T-cell (primary cell): Measurements from ENCODE around the gene CCDC134. TPM values are rescaled to one million over a fixed set of nuclear protein-coding genes. Genes with fewer than 3 reads are reported as not detected.
"Not testable (repeated sequence)": the region's sequence is repeated elsewhere in the genome, so short reads cannot be mapped to it uniquely, and the experiment has no call there.

Experiments
- ATAC-seq, 4 experiments: fragments of 200-7000 bp in 3 of 4; fragments of 150-1000 bp in 1 of 4; cut with Tn5 transposase; replicated peaks in 1 of 4; 1 replicate in 3 of 4; 2 replicates in 1 of 4; pipeline ENCODE4 v1.10.0; 2021; ENCODE audit warnings: moderate library complexity in 3 of 4, mild to moderate bottlenecking in 2 of 4, moderate number of reproducible peaks in 1 of 4
- CTCF ChIA-PET, 2 donors: fragments of 300-600 bp; sonication (Branson Sonifier 250); formaldehyde crosslinking; loops; one replicate each; lab custom pipeline; 2022; ENCODE audit warnings: antibody characterized with exemption in 2 of 2; lab: Charles Lee
- POLR2A ChIA-PET, 2 donors: fragments of 300-600 bp; sonication (Branson Sonifier 250); formaldehyde crosslinking; loops; one replicate each; lab custom pipeline; 2022; ENCODE audit warnings: antibody characterized with exemption in 2 of 2; lab: Charles Lee
- DNase-seq, 35 experiments: peaks; one replicate each; pipeline versions ENCODE4 v3.0.0 to v3.0.0-alpha.2; 2013 to 2023
- H3K27ac ChIP-seq: one replicate; pipeline ENCODE4 v1.5.1; 2013; ENCODE audit warnings: low read length
- H3K27me3 ChIP-seq, 2 experiments: replicated peaks in 1 of 2; 1 replicate in 1 of 2; 2 replicates in 1 of 2; pipeline versions ENCODE4 v1.6.1 to v1.7.0; 2013; ENCODE audit warnings: low read length in 1 of 2, mixed read lengths in 1 of 2; ENCODE audit not compliant: control insufficient read depth in 2 of 2, insufficient read depth in 2 of 2; ENCODE audit errors: extremely low read depth in 1 of 2
- H3K36me3 ChIP-seq, 2 donors: 1 replicate in 1 of 2; 2 replicates in 1 of 2; pipeline versions ENCODE4 v1.6.1 to v1.7.0; 2013; ENCODE audit warnings: low read length in 1 of 2; ENCODE audit not compliant: control insufficient read depth in 2 of 2, insufficient read depth in 1 of 2; ENCODE audit errors: extremely low read depth in 1 of 2
- H3K4me1 ChIP-seq, 2 experiments: 1 replicate in 1 of 2; 2 replicates in 1 of 2; pipeline versions ENCODE4 v1.6.1 to v1.7.0; 2013; ENCODE audit warnings: low read length in 2 of 2, mixed read lengths in 1 of 2; ENCODE audit not compliant: insufficient read depth in 2 of 2, control insufficient read depth in 1 of 2; ENCODE audit errors: extremely low read depth in 1 of 2
- H3K4me3 ChIP-seq, 2 donors: 1 replicate in 1 of 2; 2 replicates in 1 of 2; pipeline versions ENCODE4 v1.5.1 to v1.7.0; 2013; ENCODE audit warnings: mild to moderate bottlenecking in 2 of 2, low read length in 1 of 2, moderate library complexity in 1 of 2; ENCODE audit not compliant: control insufficient read depth in 1 of 2; ENCODE audit errors: extremely low read depth in 1 of 2
- H3K9me3 ChIP-seq: 2 replicates; pipeline ENCODE4 v1.7.0; 2013
- H3K27ac Mint-ChIP-seq, 2 donors: one replicate each; pipeline ENCODE4 v1.8.0; 2020 to 2021; ENCODE audit warnings: mild to moderate bottlenecking in 2 of 2, mixed read lengths in 2 of 2
- H3K27me3 Mint-ChIP-seq, 2 donors: one replicate each; pipeline ENCODE4 v1.8.0; 2021 to 2022; ENCODE audit warnings: mixed read lengths in 2 of 2
- H3K36me3 Mint-ChIP-seq: one replicate; pipeline ENCODE4 v1.8.0; 2021; ENCODE audit warnings: mixed read lengths
- H3K4me1 Mint-ChIP-seq, 3 donors: one replicate each; pipeline ENCODE4 v1.8.0; 2020 to 2022; ENCODE audit warnings: mixed read lengths in 3 of 3, mild to moderate bottlenecking in 1 of 3
- H3K4me3 Mint-ChIP-seq, 3 donors: one replicate each; pipeline ENCODE4 v1.8.0; 2020 to 2022; ENCODE audit warnings: mild to moderate bottlenecking in 3 of 3, mixed read lengths in 3 of 3, moderate library complexity in 3 of 3
- H3K9me3 Mint-ChIP-seq, 3 donors: one replicate each; pipeline ENCODE4 v1.8.0; 2020 to 2022; ENCODE audit warnings: mixed read lengths in 3 of 3
- WGBS: methylation state at CpG from one replicate; pipeline ENCODE4 v1.1.5; 2013; ENCODE audit warnings: missing lambda C conversion rate; ENCODE audit not compliant: insufficient coverage; 5-methylcytosine and 5-hydroxymethylcytosine counted together
- total RNA-seq, 35 experiments: library from RNA in 6 of 35; stranded (reverse) in 6 of 35; fragments of 120-200 nt in 1 of 35; gene quantifications; one replicate each; pipeline versions ENCODE4 v1.2.1 to v1.2.4 and lab custom pipeline; 2013 to 2026

CCDC134 gene
- total RNA-seq, 5 donors from 2014 or later (not counting 1 experiment from before 2014, with no cell fraction given) = 14.4 to 21.7 (median 16.7) TPM

DNA sequence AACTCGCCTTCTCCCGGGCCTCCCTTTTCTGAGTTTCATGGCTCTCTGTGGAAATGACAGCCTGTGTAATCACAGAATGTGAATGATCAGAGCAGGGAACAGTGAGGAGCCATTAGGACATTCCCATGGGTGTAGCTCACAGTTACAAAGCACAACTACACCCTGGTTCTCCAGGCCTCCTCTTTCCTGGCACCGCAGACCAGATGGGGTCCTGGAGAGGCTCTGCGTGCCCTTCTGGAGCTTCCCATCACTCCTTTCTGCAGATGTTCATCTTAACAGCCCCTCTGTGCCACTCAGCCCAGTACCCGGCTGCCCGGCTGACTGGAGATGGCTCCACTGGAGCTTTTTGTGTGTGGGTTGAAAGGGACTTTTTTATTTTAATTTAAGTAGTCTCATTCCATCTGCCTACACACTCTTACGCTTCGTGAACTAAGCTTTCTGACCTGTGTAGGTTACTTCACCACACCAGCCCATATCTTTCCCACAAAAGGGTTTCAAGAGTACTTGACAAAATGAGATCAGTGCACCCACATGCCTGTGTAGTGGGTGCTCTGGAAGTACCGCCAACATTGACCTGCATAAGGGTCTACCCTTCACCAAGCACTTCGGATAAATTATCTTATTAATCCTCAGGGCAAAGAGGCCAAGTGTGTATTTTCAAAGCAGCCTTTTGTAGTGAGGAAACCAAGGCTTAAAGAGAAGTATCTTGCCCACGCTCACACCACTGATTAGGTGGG lies 62.2 kb downstream of the CCDC134 start:
- H3K4me3 Mint-ChIP-seq = peak overlapping the region; percentile 42 to 59 (median 47)
- Histone ChIP-seq H3K4me1 (peaks cover 15 to 49% of the 10 kb centered on the region in 2 experiments), H3K27me3 (no peaks in the 10 kb centered on the region), H3K36me3 (peaks cover 0 to 11% of the 10 kb centered on the region in 2 donors), H3K4me3 (no peak overlapping the region), H3K9me3 (no peaks in the 10 kb centered on the region), H3K27ac (peak overlapping the region; percentile 84)
- ATAC-seq (peak; percentile 13 to 38 (median 20)), DNase-seq (peak in 3 of 35 experiments; percentile 4 to 25 (median 12))
- H3K27me3 Mint-ChIP-seq = no peaks in the 10 kb centered on the region
- peaks cover 8% of the 10 kb centered on the region for H3K36me3 Mint-ChIP-seq
- ChIA-PET POLR2A (interaction anchor here (0.5 to 1.7 kb wide), 10 partner anchors 9 to 163 kb away, joined by 3 to 8 read pairs (median 4); partner anchors contain the start of genes CCDC134 (in 1 of the 2) and MEI1 (in 1 of the 2)), CTCF (interaction anchor here (0.6 to 1.3 kb wide), 10 partner anchors 9 to 510 kb away, joined by 3 to 8 read pairs (median 4); partner anchors contain the start of genes CCDC134 (in 1 of the 2) and SREBF2 (in 1 of the 2))
- 19% methylated on average over 3 of the region's 11 CpGs for WGBS
- peak overlapping the region; percentile 92 to 95 for H3K27ac Mint-ChIP-seq
- no peaks in the 10 kb centered on the region for H3K9me3 Mint-ChIP-seq
- peaks cover 47 to 68% (median 63%) of the 10 kb centered on the region in 3 donors for H3K4me1 Mint-ChIP-seq

DNA sequence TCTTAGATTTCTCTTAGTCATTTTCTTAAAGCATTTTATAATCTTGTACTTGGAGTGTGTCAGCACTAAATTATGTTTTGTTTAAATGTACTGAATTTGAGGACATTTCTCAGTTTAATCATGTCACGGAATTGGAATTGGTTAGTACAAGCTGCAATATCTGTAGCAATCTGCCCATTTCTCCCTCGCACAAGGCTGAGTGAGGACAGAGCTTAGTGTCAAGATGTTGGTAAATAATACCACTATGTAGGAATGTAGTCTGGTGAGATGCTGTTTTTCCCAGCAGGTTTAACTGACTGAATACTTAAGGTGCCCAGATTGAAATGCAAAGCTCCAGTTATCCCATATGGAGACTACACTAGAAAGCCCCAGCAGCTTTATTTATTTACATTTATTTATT lies 63.0 kb downstream of the CCDC134 start:
- WGBS = 90% methylated on average over 2 of the region's 2 CpGs
- peaks cover 39 to 60% (median 55%) of the 10 kb centered on the region in 3 donors for H3K4me1 Mint-ChIP-seq
- no peak overlapping the region for H3K4me3 ChIP-seq

DNA sequence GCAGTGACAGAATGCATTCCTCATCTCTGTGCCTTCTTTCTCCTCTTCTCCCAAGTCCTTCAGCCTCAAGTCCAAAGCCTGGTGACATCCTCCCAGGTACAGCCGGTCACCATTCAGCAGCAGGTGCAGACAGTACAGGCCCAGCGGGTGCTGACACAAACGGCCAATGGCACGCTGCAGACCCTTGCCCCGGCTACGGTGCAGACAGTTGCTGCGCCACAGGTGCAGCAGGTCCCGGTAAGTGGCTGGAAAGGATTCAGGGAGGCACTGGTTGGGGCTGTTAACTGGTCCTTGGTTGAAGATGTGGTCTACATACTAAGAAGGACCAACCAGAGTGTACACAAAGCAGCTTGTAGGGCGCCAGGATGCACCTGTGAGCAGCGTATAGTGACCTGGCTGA lies 68.1 kb downstream of the CCDC134 start:
- Mint-ChIP-seq H3K27ac (no peak overlapping the region), H3K4me3 (no peak overlapping the region), H3K9me3 (no peaks in the 10 kb centered on the region), H3K27me3 (no peaks in the 10 kb centered on the region), H3K4me1 (peaks cover 10 to 26% (median 24%) of the 10 kb centered on the region in 3 donors), H3K36me3 (peaks cover 31% of the 10 kb centered on the region)
- H3K36me3 ChIP-seq = peaks cover 7 to 49% of the 10 kb centered on the region in 2 donors
- DNase-seq (no peak), ATAC-seq (no peak)
- no peak overlapping the region for H3K4me3 ChIP-seq
- no peak overlapping the region for H3K27ac ChIP-seq
- ChIA-PET POLR2A (no interaction called here), CTCF (no interaction called here)
- WGBS = 97% methylated on average over 10 of the region's 10 CpGs
- no peaks in the 10 kb centered on the region for H3K27me3 ChIP-seq
- peaks cover 5 to 22% of the 10 kb centered on the region in 2 experiments for H3K4me1 ChIP-seq
- H3K9me3 ChIP-seq = no peaks in the 10 kb centered on the region

More for the DNA sequence above, 63.0 kb downstream of the CCDC134 start:
- Histone ChIP-seq H3K27ac (peak overlapping the region; percentile 84), H3K36me3 (peaks cover 5 to 19% of the 10 kb centered on the region in 2 donors), H3K9me3 (no peaks in the 10 kb centered on the region), H3K4me1 (peaks cover 11 to 45% of the 10 kb centered on the region in 2 experiments), H3K27me3 (no peaks in the 10 kb centered on the region)
- Mint-ChIP-seq H3K27ac (peak overlapping the region; percentile 92 to 95), H3K9me3 (no peaks in the 10 kb centered on the region), H3K27me3 (no peaks in the 10 kb centered on the region), H3K36me3 (peaks cover 11% of the 10 kb centered on the region), H3K4me3 (peak overlapping the region in 2 of 3 donors; percentile 42 to 47)
- ATAC-seq = no peak
- ChIA-PET CTCF (interaction anchor here in 1 of 2 donors (0.9 kb wide), 1 partner anchor 166 kb away, joined by 3 read pairs; no protein-coding TSS in a partner anchor), POLR2A (interaction anchor here in 1 of 2 donors (1.0 kb wide), 1 partner anchor 9 kb away, joined by 4 read pairs; no protein-coding TSS in a partner anchor)
- no peak for DNase-seq

GRCh38 chr22:41870081-41870480 lies 69.6 kb downstream of the CCDC134 start:
- POLR2A ChIA-PET = not testable (repeated sequence)
- H3K36me3 Mint-ChIP-seq = peaks cover 36% of the 10 kb centered on the region

DNA sequence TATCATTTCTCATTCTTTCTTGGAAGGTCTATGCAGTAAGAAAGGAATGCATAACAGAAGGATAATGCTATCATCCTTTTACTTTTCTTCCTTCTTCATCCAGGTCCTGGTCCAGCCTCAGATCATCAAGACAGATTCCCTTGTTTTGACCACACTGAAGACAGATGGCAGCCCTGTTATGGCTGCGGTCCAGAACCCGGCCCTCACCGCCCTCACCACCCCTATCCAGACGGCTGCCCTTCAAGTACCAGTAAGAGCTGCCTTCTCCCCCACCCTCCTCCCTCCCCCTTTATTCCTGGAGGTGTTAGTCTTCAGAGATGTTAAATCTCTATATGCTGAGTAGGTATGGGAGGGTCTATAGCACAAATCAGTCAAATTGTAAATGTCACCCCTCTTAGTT lies 70.3 kb downstream of the CCDC134 start:
- Mint-ChIP-seq H3K27me3 (no peaks in the 10 kb centered on the region), H3K27ac (no peak overlapping the region), H3K4me3 (no peak overlapping the region), H3K36me3 (peaks cover 43% of the 10 kb centered on the region), H3K9me3 (no peaks in the 10 kb centered on the region), H3K4me1 (peaks cover 8 to 30% (median 22%) of the 10 kb centered on the region in 3 donors)
- DNase-seq (no peak), ATAC-seq (no peak)
- ChIA-PET CTCF (interaction anchor here in 1 of 2 donors (0.6 kb wide), 1 partner anchor 17 kb away, joined by 5 read pairs; no protein-coding TSS in a partner anchor), POLR2A (interaction anchor here (0.6 kb wide), 3 partner anchors 20 to 73 kb away, joined by 3 to 9 read pairs (median 7); no protein-coding TSS in a partner anchor)
- Histone ChIP-seq H3K36me3 (peaks cover 13 to 65% of the 10 kb centered on the region in 2 donors), H3K27ac (no peak overlapping the region), H3K27me3 (no peaks in the 10 kb centered on the region), H3K4me3 (no peak overlapping the region), H3K9me3 (no peaks in the 10 kb centered on the region), H3K4me1 (peaks cover 5 to 16% of the 10 kb centered on the region in 2 experiments)
- WGBS = 100% methylated on average over 1 of the region's 4 CpGs

More at GRCh38 chr22:41870081-41870480, 69.6 kb downstream of the CCDC134 start:
- not testable (repeated sequence) for H3K9me3 ChIP-seq, H3K27me3 ChIP-seq, H3K4me3 Mint-ChIP-seq, ATAC-seq, H3K27ac ChIP-seq, H3K27me3 Mint-ChIP-seq, H3K9me3 Mint-ChIP-seq, H3K4me3 ChIP-seq, H3K27ac Mint-ChIP-seq, DNase-seq
- no CpG with 5 or more reads among the region's 1 CpG for WGBS
- peaks cover 5 to 19% of the 10 kb centered on the region in 2 experiments for H3K4me1 ChIP-seq
- H3K4me1 Mint-ChIP-seq = peaks cover 9 to 30% (median 25%) of the 10 kb centered on the region in 3 donors
- H3K36me3 ChIP-seq = peaks cover 10 to 59% of the 10 kb centered on the region in 2 donors
- CTCF ChIA-PET = interaction anchor here in 1 of 2 donors (0.7 kb wide), 1 partner anchor 39 kb away, joined by 3 read pairs; no protein-coding TSS in a partner anchor

DNA sequence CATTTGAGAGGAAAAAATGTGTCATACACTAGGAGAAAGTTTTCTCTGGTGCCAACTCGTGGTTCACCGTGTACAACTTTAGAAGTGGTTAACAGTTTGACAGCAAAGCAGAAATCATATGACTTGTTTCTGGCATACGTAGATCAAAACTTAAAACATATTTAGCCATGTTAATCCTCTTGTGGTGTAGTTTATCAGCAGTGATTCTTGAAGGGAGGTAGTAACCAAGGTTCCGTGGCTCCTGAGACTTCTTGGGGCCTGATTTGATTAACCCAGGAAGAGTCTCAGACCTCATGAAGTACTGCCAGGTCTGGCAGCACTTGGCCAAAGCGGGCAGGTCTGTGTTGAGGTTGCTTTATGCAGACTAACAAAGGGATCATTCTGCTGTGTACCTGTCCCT lies 72.9 kb downstream of the CCDC134 start:
- CTCF ChIA-PET = interaction anchor here in 1 of 2 donors (0.6 to 1.0 kb wide), 2 partner anchors 11 to 16 kb away, joined by 3 to 4 read pairs; no protein-coding TSS in a partner anchor
- Histone ChIP-seq H3K36me3 (peaks cover 7 to 69% of the 10 kb centered on the region in 2 donors), H3K27ac (peak overlapping the region; percentile 60), H3K27me3 (no peaks in the 10 kb centered on the region), H3K4me3 (no peak overlapping the region), H3K4me1 (peaks cover 5 to 16% of the 10 kb centered on the region in 2 experiments), H3K9me3 (no peaks in the 10 kb centered on the region)
- WGBS = no CpG with 5 or more reads among the region's 5 CpGs
- Mint-ChIP-seq H3K27me3 (no peaks in the 10 kb centered on the region), H3K27ac (peak overlapping the region; percentile 81 to 87), H3K36me3 (peaks cover 53% of the 10 kb centered on the region), H3K4me3 (peak overlapping the region; percentile 17 to 52 (median 44)), H3K9me3 (no peaks in the 10 kb centered on the region), H3K4me1 (peaks cover 8 to 36% (median 31%) of the 10 kb centered on the region in 3 donors)
- ATAC-seq (peak; percentile 43 to 90 (median 67)), DNase-seq (peak in 17 of 35 experiments; percentile 4 to 72 (median 18))
- POLR2A ChIA-PET = no interaction called here
